Thoracic aorta endothelial cell (primary cell): ENCODE results near the gene CTU1. TPM values are rescaled to one million over a fixed set of nuclear protein-coding genes. Genes with fewer than 3 reads are reported as not detected.

Experiments used
- total RNA-seq: library from RNA; depleted of rRNA; stranded (reverse); fragments of >200 nt; gene quantifications from 2 replicates; pipeline ENCODE4 v1.2.3, GENCODE V29; 2012

CTU1 gene
- total RNA-seq: 4.3 and 5.0 TPM in 2 replicates

GRCh38 chr19:51108066-51108804 lies at the start of gene CTU1:
TSS of gene CTU1 (minus strand) at chr19:51108409. CDS start at chr19:51104569, 3,840 bp downstream.

DNA sequence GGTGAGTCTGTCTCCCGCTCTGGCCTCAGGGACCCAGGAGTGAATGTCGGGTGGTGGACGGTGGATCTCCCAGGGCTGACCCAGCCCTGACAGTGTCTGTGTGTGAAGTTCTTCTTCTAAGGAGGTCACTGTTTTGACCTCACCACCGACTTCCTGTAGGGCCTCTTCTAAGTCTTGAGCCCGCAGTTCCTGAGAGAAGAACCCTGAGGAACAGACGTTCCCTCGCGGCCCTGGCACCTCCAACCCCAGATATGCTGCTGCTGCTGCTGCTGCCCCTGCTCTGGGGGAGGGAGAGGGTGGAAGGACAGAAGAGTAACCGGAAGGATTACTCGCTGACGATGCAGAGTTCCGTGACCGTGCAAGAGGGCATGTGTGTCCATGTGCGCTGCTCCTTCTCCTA lies 33.9 kb upstream of the CTU1 start, which contains the start of gene SIGLEC7:
Gene SIGLEC7 (plus strand): TSS at position 183 of the 400 bp plus-strand sequence. CDS start 69 bp downstream, at position 252.

GRCh38 chr19:51124729-51125128 lies 16.5 kb upstream of the CTU1 start, which contains the start of gene SIGLEC9:
TSS of gene SIGLEC9 (plus strand) at chr19:51124906. CDS start at chr19:51124975, 69 bp downstream.

GRCh38 chr19:51082611-51083010 lies 25.6 kb downstream of the CTU1 start, which contains the start of gene KLK14:
TSS of gene KLK14 (minus strand) at chr19:51082887. CDS start at chr19:51082614, 273 bp downstream.

DNA sequence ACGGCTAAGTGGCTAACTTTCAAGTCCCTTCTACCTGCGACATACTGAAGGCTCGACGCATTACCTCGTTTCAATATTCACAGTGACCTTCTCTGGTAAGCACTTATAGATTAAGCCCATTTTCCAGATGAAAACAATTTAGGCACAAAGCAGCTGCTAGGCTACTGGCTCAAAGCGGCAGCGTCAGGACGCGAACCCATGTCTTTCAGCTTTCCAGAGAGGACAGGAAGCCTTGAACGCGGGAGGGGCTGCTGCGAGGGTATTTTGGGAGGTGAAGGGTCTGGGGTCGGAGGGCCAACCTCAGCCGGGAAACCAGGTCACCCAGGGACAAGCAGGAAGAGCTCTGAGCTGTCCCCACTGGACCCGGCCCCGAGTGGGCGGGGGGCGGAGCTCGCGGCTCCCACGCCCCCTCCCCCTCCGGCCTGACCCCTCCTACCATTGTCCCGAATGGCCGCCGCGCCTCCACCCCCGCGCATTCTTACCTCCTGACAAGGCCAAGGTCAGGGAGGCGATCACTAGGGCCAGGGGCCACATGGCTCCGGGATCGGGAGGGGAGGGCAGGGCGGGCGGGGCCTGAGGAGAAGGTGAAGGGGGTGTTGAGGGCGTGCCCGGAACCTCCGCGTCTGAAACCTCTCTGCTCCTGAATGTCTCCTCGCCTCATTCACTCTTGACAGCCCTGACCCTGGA lies 43.5 kb downstream of the CTU1 start, which contains the start of gene KLK13:
Gene KLK13 (minus strand): TSS at position 559 of the 687 bp plus-strand sequence. CDS start 25 bp downstream, at position 534.

Other genes with a start within 250 kb of the CTU1 start
- not detected in 2 replicates for gene KLK2, start 235.0 kb downstream of the CTU1 start, total RNA-seq
- gene KLK4, start 197.0 kb downstream of the CTU1 start, total RNA-seq: not detected in 2 replicates
- gene KLK5, start 155.4 kb downstream of the CTU1 start, total RNA-seq: not detected in 2 replicates
- 0.14 TPM in 1 of 2 replicates, not detected in the other for gene KLK6, start 138.8 kb downstream of the CTU1 start, total RNA-seq
- not detected in 2 replicates for gene KLK7, start 124.5 kb downstream of the CTU1 start, total RNA-seq
- gene KLK8, start 106.8 kb downstream of the CTU1 start, total RNA-seq: not detected in 2 replicates
- not detected in 2 replicates for gene KLK10, start 88.7 kb downstream of the CTU1 start, total RNA-seq
- gene KLK11, start 81.8 kb downstream of the CTU1 start, total RNA-seq: not detected in 2 replicates
- not detected in 2 replicates for gene KLK12, start 73.4 kb downstream of the CTU1 start, total RNA-seq
- not detected in 2 replicates for gene KLK13, start 43.3 kb downstream of the CTU1 start, total RNA-seq
- not detected in 2 replicates for gene KLK14, start 25.5 kb downstream of the CTU1 start, total RNA-seq
- gene SIGLEC9, start 16.5 kb upstream of the CTU1 start, total RNA-seq: not detected in 2 replicates
- gene SIGLEC7, start 33.9 kb upstream of the CTU1 start, total RNA-seq: not detected in 2 replicates
- gene CD33, start 116.7 kb upstream of the CTU1 start, total RNA-seq: not detected in 2 replicates
- not detected in 2 replicates for gene SIGLECL1, start 142.7 kb upstream of the CTU1 start, total RNA-seq
- gene IGLON5, start 203.2 kb upstream of the CTU1 start, total RNA-seq: not detected in 2 replicates
- gene VSIG10L, start 233.7 kb upstream of the CTU1 start, total RNA-seq: 0.27 and 0.29 TPM in 2 replicates